ENCODE measurements around the gene GFRAL.

GFRAL gene

DNA sequence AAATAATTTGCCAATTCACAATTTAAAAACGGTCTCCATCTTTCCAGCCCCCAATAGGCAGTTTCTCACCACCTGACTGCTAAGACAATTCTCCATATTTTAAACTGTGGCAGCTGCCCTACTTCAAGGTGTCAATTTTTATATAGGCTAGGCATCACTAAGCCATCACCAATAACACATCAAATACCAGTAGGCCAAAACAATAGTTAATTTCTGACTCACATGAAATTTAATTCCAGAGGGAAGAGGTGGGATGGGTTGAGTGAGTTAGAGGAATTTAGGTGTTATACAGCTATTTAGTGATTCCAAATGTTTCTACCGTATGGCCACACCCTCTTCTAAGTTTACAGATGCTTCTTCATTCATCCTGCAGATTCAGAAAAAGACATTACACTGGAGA lies 49.9 kb downstream of the GFRAL start:
- H3K9me3 ChIP-seq (ENCODE audit: control insufficient read depth, low read length) = no peaks in the 10 kb centered on the region
- H3K9ac ChIP-seq (ENCODE audit: low read length) = no peak overlapping the region
- H3K36me3 ChIP-seq (ENCODE audit: control insufficient read depth, insufficient read depth, low read length) = no peaks in the 10 kb centered on the region
- no peaks in the 10 kb centered on the region for H3K27me3 ChIP-seq (ENCODE audit: control insufficient read depth, insufficient read depth, low read length)
- no peak overlapping the region for H3K4me3 ChIP-seq (ENCODE audit: low read length)
- no peaks in the 10 kb centered on the region for H3K4me1 ChIP-seq (ENCODE audit: control insufficient read depth, insufficient read depth, low read length)

DNA sequence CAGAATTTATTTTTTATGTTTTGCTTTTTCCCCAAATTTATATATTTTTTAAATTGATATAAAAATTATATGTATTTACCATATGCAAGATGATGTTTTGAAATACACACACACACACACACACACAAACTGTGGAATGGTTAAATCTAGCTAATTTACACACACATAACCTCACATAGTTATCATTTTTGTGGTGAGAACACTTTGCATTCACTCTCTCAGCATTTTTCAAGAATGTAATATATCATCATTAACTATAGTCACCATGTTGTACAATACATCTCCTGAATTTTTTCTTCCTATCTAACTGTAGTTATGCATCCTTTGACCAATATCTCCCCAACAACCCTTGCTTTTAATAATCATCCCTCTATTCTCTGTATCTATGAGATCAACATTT lies 52.2 kb downstream of the GFRAL start:
- Histone ChIP-seq H3K4me1 (ENCODE audit: control insufficient read depth, insufficient read depth, low read length) (no peaks in the 10 kb centered on the region), H3K9ac (ENCODE audit: low read length) (no peak overlapping the region), H3K9me3 (ENCODE audit: control insufficient read depth, low read length) (no peaks in the 10 kb centered on the region), H3K36me3 (ENCODE audit: control insufficient read depth, insufficient read depth, low read length) (no peaks in the 10 kb centered on the region), H3K4me3 (ENCODE audit: low read length) (no peak overlapping the region), H3K27me3 (ENCODE audit: control insufficient read depth, insufficient read depth, low read length) (no peaks in the 10 kb centered on the region)

DNA sequence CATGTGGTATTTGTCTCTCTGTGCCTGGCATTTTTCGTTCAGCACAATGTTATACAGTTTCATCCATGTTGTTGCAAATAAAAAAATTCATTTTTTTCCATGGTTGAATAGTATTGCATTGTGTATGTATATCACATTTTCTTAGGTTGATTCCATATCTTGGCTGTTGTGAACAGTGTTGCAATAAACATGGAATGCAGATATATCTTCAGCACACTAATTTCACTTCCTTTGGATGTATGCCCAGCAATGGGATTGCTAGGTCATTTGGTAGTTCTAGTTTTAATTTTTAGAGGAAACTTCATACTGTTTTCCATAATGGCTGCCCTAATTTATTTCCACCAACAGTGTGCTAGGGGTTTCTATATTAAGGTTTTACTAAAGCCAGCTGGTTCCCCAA lies 52.6 kb downstream of the GFRAL start:
- no peaks in the 10 kb centered on the region for H3K9me3 ChIP-seq (ENCODE audit: control insufficient read depth, low read length)
- no peak overlapping the region for H3K4me3 ChIP-seq (ENCODE audit: low read length)
- no peaks in the 10 kb centered on the region for H3K4me1 ChIP-seq (ENCODE audit: control insufficient read depth, insufficient read depth, low read length)
- no peaks in the 10 kb centered on the region for H3K27me3 ChIP-seq (ENCODE audit: control insufficient read depth, insufficient read depth, low read length)
- no peak overlapping the region for H3K9ac ChIP-seq (ENCODE audit: low read length)
- H3K36me3 ChIP-seq (ENCODE audit: control insufficient read depth, insufficient read depth, low read length) = no peaks in the 10 kb centered on the region

GRCh38 chr6:55388211-55388610 lies 60.9 kb downstream of the GFRAL start:
- no peaks in the 10 kb centered on the region for H3K4me1 ChIP-seq (ENCODE audit: control insufficient read depth, insufficient read depth, low read length)
- no peaks in the 10 kb centered on the region for H3K9me3 ChIP-seq (ENCODE audit: control insufficient read depth, low read length)
- no peak overlapping the region for H3K4me3 ChIP-seq (ENCODE audit: low read length)
- no peaks in the 10 kb centered on the region for H3K27me3 ChIP-seq (ENCODE audit: control insufficient read depth, insufficient read depth, low read length)
- H3K9ac ChIP-seq (ENCODE audit: low read length) = no peak overlapping the region
- no peaks in the 10 kb centered on the region for H3K36me3 ChIP-seq (ENCODE audit: control insufficient read depth, insufficient read depth, low read length)

- H3K36me3 ChIP-seq (ENCODE audit: control insufficient read depth, insufficient read depth, low read length) = no peaks in the 10 kb centered on the region
- no peak overlapping the region for H3K9ac ChIP-seq (ENCODE audit: low read length)
- no peak overlapping the region for H3K4me3 ChIP-seq (ENCODE audit: low read length)
- no peaks in the 10 kb centered on the region for H3K4me1 ChIP-seq (ENCODE audit: control insufficient read depth, insufficient read depth, low read length)
- H3K9me3 ChIP-seq (ENCODE audit: control insufficient read depth, low read length) = no peaks in the 10 kb centered on the region
- no peaks in the 10 kb centered on the region for H3K27me3 ChIP-seq (ENCODE audit: control insufficient read depth, insufficient read depth, low read length)
Observed at GRCh38 chr6:55395871-55396270, 68.6 kb downstream of the GFRAL start.

DNA sequence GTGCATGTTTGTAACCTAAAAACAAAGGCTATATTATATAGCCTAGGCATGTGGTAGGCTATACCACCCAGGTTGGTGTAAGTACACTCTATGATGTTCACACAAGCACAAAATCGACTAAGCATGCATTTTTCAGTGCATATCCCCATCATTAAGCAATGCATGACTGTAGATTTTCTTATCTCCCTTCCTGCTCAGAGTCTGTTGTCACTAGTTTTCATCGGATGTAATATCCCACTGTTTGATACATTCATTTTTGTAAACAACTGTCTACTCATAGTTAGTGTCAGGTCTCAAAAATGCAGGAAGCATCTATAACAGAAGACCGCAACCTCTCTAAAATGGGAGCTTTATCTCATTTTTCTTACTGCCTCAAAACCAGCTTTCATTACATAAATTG lies 70.7 kb downstream of the GFRAL start:
- no peak overlapping the region for H3K9ac ChIP-seq (ENCODE audit: low read length)
- no peaks in the 10 kb centered on the region for H3K4me1 ChIP-seq (ENCODE audit: control insufficient read depth, insufficient read depth, low read length)
- H3K27me3 ChIP-seq (ENCODE audit: control insufficient read depth, insufficient read depth, low read length) = no peaks in the 10 kb centered on the region

DNA sequence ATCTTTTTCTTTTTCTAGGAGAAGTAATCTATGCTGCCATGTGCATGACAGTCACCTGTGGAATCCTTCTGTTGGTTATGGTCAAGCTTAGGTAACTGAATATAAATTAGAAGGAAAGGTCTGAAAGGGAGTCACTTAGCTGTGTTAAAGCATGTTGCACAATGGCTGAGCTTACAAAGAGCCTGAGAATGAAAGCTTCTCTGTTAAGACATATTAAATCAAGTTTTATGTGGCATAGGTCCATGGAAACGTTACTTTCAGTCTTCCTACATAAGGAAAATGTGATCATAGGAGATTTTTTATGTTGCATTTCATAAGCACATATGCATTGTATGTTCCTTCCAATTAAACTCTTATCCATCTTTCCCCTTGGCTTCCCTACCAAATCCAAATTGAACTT lies 72.1 kb downstream of the GFRAL start:
- no peaks in the 10 kb centered on the region for H3K9me3 ChIP-seq (ENCODE audit: control insufficient read depth, low read length)
- H3K27me3 ChIP-seq (ENCODE audit: control insufficient read depth, insufficient read depth, low read length) = no peaks in the 10 kb centered on the region
- no peaks in the 10 kb centered on the region for H3K4me1 ChIP-seq (ENCODE audit: control insufficient read depth, insufficient read depth, low read length)
- no peak overlapping the region for H3K9ac ChIP-seq (ENCODE audit: low read length)
- no peak overlapping the region for H3K4me3 ChIP-seq (ENCODE audit: low read length)
- no peaks in the 10 kb centered on the region for H3K36me3 ChIP-seq (ENCODE audit: control insufficient read depth, insufficient read depth, low read length)

More for the DNA sequence above, 70.7 kb downstream of the GFRAL start:
- H3K36me3 ChIP-seq (ENCODE audit: control insufficient read depth, insufficient read depth, low read length) = no peaks in the 10 kb centered on the region
- no peaks in the 10 kb centered on the region for H3K9me3 ChIP-seq (ENCODE audit: control insufficient read depth, low read length)
- H3K4me3 ChIP-seq (ENCODE audit: low read length) = no peak overlapping the region

- no peaks in the 10 kb centered on the region for H3K4me1 ChIP-seq (ENCODE audit: control insufficient read depth, insufficient read depth, low read length)
- no peaks in the 10 kb centered on the region for H3K36me3 ChIP-seq (ENCODE audit: control insufficient read depth, insufficient read depth, low read length)
- H3K9ac ChIP-seq (ENCODE audit: low read length) = no peak overlapping the region
- no peak overlapping the region for H3K4me3 ChIP-seq (ENCODE audit: low read length)
- no peaks in the 10 kb centered on the region for H3K27me3 ChIP-seq (ENCODE audit: control insufficient read depth, insufficient read depth, low read length)
- no peaks in the 10 kb centered on the region for H3K9me3 ChIP-seq (ENCODE audit: control insufficient read depth, low read length)
Observed at GRCh38 chr6:55405474-55406235, 78.4 kb downstream of the GFRAL start.

GRCh38 chr6:55410674-55411073 lies 83.4 kb downstream of the GFRAL start:
- Histone ChIP-seq H3K4me1 (ENCODE audit: control insufficient read depth, insufficient read depth, low read length) (no peaks in the 10 kb centered on the region), H3K9ac (ENCODE audit: low read length) (no peak overlapping the region), H3K27me3 (ENCODE audit: control insufficient read depth, insufficient read depth, low read length) (no peaks in the 10 kb centered on the region), H3K36me3 (ENCODE audit: control insufficient read depth, insufficient read depth, low read length) (no peaks in the 10 kb centered on the region), H3K9me3 (ENCODE audit: control insufficient read depth, low read length) (no peaks in the 10 kb centered on the region), H3K4me3 (ENCODE audit: low read length) (no peak overlapping the region)

GRCh38 chr6:55423933-55424332 lies 96.7 kb downstream of the GFRAL start:
- Histone ChIP-seq H3K36me3 (ENCODE audit: control insufficient read depth, insufficient read depth, low read length) (no peaks in the 10 kb centered on the region), H3K4me1 (ENCODE audit: control insufficient read depth, insufficient read depth, low read length) (no peaks in the 10 kb centered on the region), H3K9me3 (ENCODE audit: control insufficient read depth, low read length) (no peaks in the 10 kb centered on the region), H3K9ac (ENCODE audit: low read length) (no peak overlapping the region), H3K4me3 (ENCODE audit: low read length) (no peak overlapping the region), H3K27me3 (ENCODE audit: control insufficient read depth, insufficient read depth, low read length) (no peaks in the 10 kb centered on the region)

GRCh38 chr6:55433446-55434130 lies 106.3 kb downstream of the GFRAL start:
- no peak overlapping the region for H3K9ac ChIP-seq (ENCODE audit: low read length)
- H3K4me3 ChIP-seq (ENCODE audit: low read length) = no peak overlapping the region
- H3K36me3 ChIP-seq (ENCODE audit: control insufficient read depth, insufficient read depth, low read length) = no peaks in the 10 kb centered on the region
- H3K4me1 ChIP-seq (ENCODE audit: control insufficient read depth, insufficient read depth, low read length) = no peaks in the 10 kb centered on the region
- no peaks in the 10 kb centered on the region for H3K9me3 ChIP-seq (ENCODE audit: control insufficient read depth, low read length)
- H3K27me3 ChIP-seq (ENCODE audit: control insufficient read depth, insufficient read depth, low read length) = no peaks in the 10 kb centered on the region

DNA sequence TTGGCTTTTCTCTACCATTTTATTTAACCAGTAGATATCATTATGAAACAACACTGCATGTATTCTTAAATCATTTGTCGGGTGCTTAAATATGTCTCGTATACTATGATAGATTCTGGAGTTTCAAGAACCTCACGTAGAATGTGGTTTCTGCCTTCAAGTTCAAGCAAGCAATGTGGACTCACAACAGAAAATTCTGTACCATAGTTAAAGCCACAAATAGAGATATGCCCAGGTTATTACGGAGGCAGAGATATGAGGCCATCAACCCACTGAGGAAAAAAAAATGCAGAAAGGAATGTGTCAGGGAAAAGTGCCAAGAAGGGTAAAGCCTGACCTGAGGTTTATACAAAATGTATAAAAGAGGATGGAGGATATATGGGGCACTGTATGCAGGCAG lies 109.9 kb downstream of the GFRAL start:
- Histone ChIP-seq H3K9ac (ENCODE audit: low read length) (no peak overlapping the region), H3K4me3 (ENCODE audit: low read length) (no peak overlapping the region), H3K27me3 (ENCODE audit: control insufficient read depth, insufficient read depth, low read length) (no peaks in the 10 kb centered on the region), H3K4me1 (ENCODE audit: control insufficient read depth, insufficient read depth, low read length) (no peaks in the 10 kb centered on the region), H3K36me3 (ENCODE audit: control insufficient read depth, insufficient read depth, low read length) (no peaks in the 10 kb centered on the region), H3K9me3 (ENCODE audit: control insufficient read depth, low read length) (no peaks in the 10 kb centered on the region)
